ENCODE measurements around the gene SMPD3. TPM values are rescaled to one million over a fixed set of nuclear protein-coding genes. Genes with fewer than 3 reads are reported as not detected.

SMPD3 gene
- total and polyA plus RNA-seq, 2 of the 8 experiments (the other 6 are each of a cell fraction or from before 2014, with no cell fraction given): 0.39 to 1.3 TPM

DNA sequence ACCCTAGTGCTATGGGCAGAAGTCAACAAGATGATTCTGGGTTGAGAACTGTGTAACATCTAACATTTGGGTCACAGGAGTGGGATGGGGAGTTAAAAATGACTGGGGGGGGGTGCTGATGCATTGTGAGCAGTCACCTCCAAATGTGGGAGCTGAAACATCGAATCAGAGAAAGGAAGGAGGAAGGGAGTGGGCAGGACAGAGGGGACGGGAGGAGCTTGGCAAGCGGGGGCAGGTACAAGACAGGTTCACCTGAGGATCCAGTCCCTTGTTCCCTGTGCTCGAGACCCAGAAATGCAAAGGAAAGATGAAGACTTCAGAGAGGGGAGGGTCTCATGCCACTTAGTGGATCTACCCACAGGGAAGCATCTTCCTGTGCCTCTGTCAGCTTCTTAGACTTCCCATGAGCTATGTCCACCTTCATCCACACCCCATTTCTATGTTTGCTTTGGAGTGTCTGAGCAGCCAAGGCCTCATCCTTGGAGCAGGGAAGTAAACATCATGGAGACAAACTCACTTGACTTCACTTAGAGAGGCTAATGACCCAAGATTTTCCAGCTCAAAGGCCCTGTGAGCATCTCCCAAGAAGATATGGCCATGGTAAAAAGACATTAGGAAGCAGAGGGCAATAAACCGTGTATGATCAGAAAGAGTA is 20.5 kb downstream of the SMPD3 start:
- Histone ChIP-seq H3K18ac (ENCODE audit: extremely low read depth, low read length) (no peak overlapping the region), H4K5ac (ENCODE audit: insufficient read length, low read depth, low read length) (no peak overlapping the region), H3K79me1 (ENCODE audit: low read depth, low read length) (no peaks in the 10 kb centered on the region; the same call in 1 of the 2 replicates), H3K4ac (replicated peaks; ENCODE audit: insufficient read length, low read depth, low read length) (no peak overlapping the region), H4K91ac (replicated peaks; ENCODE audit: insufficient read length, low read length) (no peak overlapping the region), H3K9ac (replicated peaks in 1 of 4; ENCODE audit: extremely low read depth in 1 of 4, low read depth in 3 of 4, low read length in 3 of 4) (no peak overlapping the region), H2BK5ac (ENCODE audit: low read depth, low read length) (no peak overlapping the region), H4K8ac (ENCODE audit: extremely low read depth, insufficient read depth, low read length) (no peak overlapping the region), H3K27me3 (replicated peaks in 1 of 4; ENCODE audit: control insufficient read depth in 3 of 4, extremely low read depth in 1 of 4, insufficient read depth in 3 of 4, low read length in 3 of 4) (peaks cover 0 to 2% (median 0%) of the 10 kb centered on the region in 4 experiments; a peak in 2 of 7 replicates), H2AFZ (ENCODE audit: low read length) (no peak overlapping the region), H3K14ac (ENCODE audit: insufficient read length) (no peak overlapping the region), H3K23ac (ENCODE audit: insufficient read length) (no peak overlapping the region), H3K56ac (replicated peaks; ENCODE audit: insufficient read length, low read depth, low read length) (no peak overlapping the region), H2BK12ac (ENCODE audit: low read depth, low read length) (no peak overlapping the region), H3K79me2 (ENCODE audit: control insufficient read depth in 1 of 2, insufficient read depth in 2 of 2, low read length in 2 of 2) (no peaks in the 10 kb centered on the region), H3K36me3 (ENCODE audit: control insufficient read depth in 2 of 4, insufficient read depth in 4 of 4, low read length in 3 of 4) (no peaks in the 10 kb centered on the region), H3K4me2 (ENCODE audit: insufficient read depth in 1 of 2, low read depth in 2 of 2, low read length in 2 of 2) (no peak overlapping the region), H3K27ac (ENCODE audit: low read depth, low read length) (no peak overlapping the region), H4K20me1 (replicated peaks in 1 of 2; ENCODE audit: control insufficient read depth in 1 of 2, insufficient read depth in 2 of 2, low read length in 2 of 2) (no peaks in the 10 kb centered on the region), H2BK20ac (ENCODE audit: low read length) (no peak overlapping the region), H3K23me2 (ENCODE audit: low read depth, low read length) (no peaks in the 10 kb centered on the region), H2BK120ac (replicated peaks; ENCODE audit: low read depth, low read length) (no peak overlapping the region), H3K9me3 (ENCODE audit: insufficient read depth in 2 of 2, low read depth in 1 of 2, low read length in 1 of 2) (no peaks in the 10 kb centered on the region), H2AK5ac (ENCODE audit: low read depth, low read length) (no peak overlapping the region), H3K4me1 (replicated peaks in 1 of 4; ENCODE audit: control insufficient read depth in 3 of 4, insufficient read depth in 4 of 4, low read length in 3 of 4) (no peaks in the 10 kb centered on the region), H3K4me3 (ENCODE audit: extremely low read depth in 1 of 4, insufficient read depth in 2 of 4, low read depth in 3 of 4, low read length in 4 of 4) (no peak overlapping the region), H2BK15ac (ENCODE audit: low read length) (no peak overlapping the region)
- ChIA-PET CTCF (ENCODE audit: partially characterized antibody) (interaction anchor here (0.9 to 8.4 kb wide), 3 partner anchors 7 to 63 kb away, joined by 3 to 54 read pairs (median 3); no protein-coding TSS in a partner anchor), POLR2A (ENCODE audit: partially characterized antibody) (no interaction called here)
- TF ChIP-seq TAF7 (optimal IDR thresholded peaks at IDR 0.05; ENCODE audit: borderline replicate concordance, low read depth, low read length) (no peak), TBP (IDR thresholded peaks at IDR 0.05; ENCODE audit: low read depth, low read length) (no peak), SP4 (IDR thresholded peaks at IDR 0.05; ENCODE audit: low read length) (no peak), CHD2 (IDR thresholded peaks at IDR 0.05; ENCODE audit: low read length) (no peak), ASH2L (IDR thresholded peaks at IDR 0.05; ENCODE audit: low read length) (no peak), GABPA (IDR thresholded peaks at IDR 0.05; ENCODE audit: borderline replicate concordance, insufficient read depth, low read length) (no peak)
- no peak for DNase-seq (ENCODE audit: low read depth in 1 of 2, low spot score in 2 of 2)
- 90% methylated on average over 5 of the region's 5 CpGs; no CpG with 5 or more reads in 1 of the 2 experiments for WGBS, 2 experiments (ENCODE audit: extremely low coverage in 1 of 2, insufficient coverage in 1 of 2, insufficient read length in 1 of 2, insufficient replicate concordance in 2 of 2, low coverage in 1 of 2, low lambda C conversion rate in 2 of 2, missing lambda C conversion rate in 1 of 2)
- no peak for FAIRE-seq
